GM23338 (cell line): ENCODE results near the gene CXCR5. TPM values are rescaled to one million over a fixed set of nuclear protein-coding genes. Genes with fewer than 3 reads are reported as not detected.

Source experiments
- ATAC-seq: fragments of 200-7000 bp; cut with Tn5 transposase; 3 replicates; pipeline ENCODE4 v1.9.1; 2020
- DNase-seq: peaks from one replicate; pipeline ENCODE4 v3.0.0-alpha.2; 2015; ENCODE audit warnings: low spot score
- H2AFZ ChIP-seq: fragments of 200-600 bp; sonication (generic); 2 replicates; pipeline ENCODE4 v1.8.0; 2016; ENCODE audit warnings: antibody characterized with exemption, mild to moderate bottlenecking, moderate library complexity
- H3F3A ChIP-seq: fragments of 200-600 bp; sonication (generic); replicated peaks from 2 replicates; pipeline ENCODE4 v1.8.0; 2017; ENCODE audit warnings: antibody characterized with exemption, mixed run types, low read depth
- H3K27ac ChIP-seq: fragments of 200-600 bp; sonication (generic); 2 replicates; pipeline ENCODE4 v1.6.1; 2016; ENCODE audit warnings: low read depth
- H3K27me3 ChIP-seq: fragments of 200-600 bp; sonication (generic); 2 replicates; pipeline ENCODE4 v1.8.0; 2016; ENCODE audit warnings: mild to moderate bottlenecking, mixed run types, moderate library complexity; ENCODE audit not compliant: insufficient read depth
- H3K36me3 ChIP-seq: fragments of 200-600 bp; sonication (generic); 2 replicates; pipeline ENCODE4 v1.8.0; 2016; ENCODE audit warnings: mild to moderate bottlenecking; ENCODE audit not compliant: insufficient read depth
- H3K4me1 ChIP-seq: fragments of 200-600 bp; sonication (generic); 2 replicates; pipeline ENCODE4 v1.8.0; 2016; ENCODE audit warnings: mild to moderate bottlenecking, moderate library complexity; ENCODE audit not compliant: insufficient read depth
- H3K4me2 ChIP-seq: fragments of 200-600 bp; sonication (generic); 2 replicates; pipeline ENCODE4 v1.7.1; 2017; ENCODE audit warnings: mixed run types
- H3K4me3 ChIP-seq: fragments of 200-600 bp; sonication (generic); 2 replicates; pipeline ENCODE4 v1.6.1; 2016; ENCODE audit warnings: mixed run types
- H3K79me2 ChIP-seq: fragments of 200-600 bp; sonication (generic); replicated peaks from 2 replicates; pipeline ENCODE4 v1.8.0; 2017; ENCODE audit warnings: mild to moderate bottlenecking; ENCODE audit not compliant: insufficient read depth
- H3K9me2 ChIP-seq: fragments of 200-600 bp; sonication (generic); 2 replicates; pipeline ENCODE4 v1.8.0; 2017; ENCODE audit not compliant: insufficient read depth
- H4K20me1 ChIP-seq: fragments of 200-600 bp; sonication (generic); replicated peaks from 2 replicates; pipeline ENCODE4 v1.8.0; 2017; ENCODE audit warnings: mild to moderate bottlenecking; ENCODE audit not compliant: insufficient read depth
- H3K27ac Mint-ChIP-seq: 2 replicates; pipeline ENCODE4 v1.8.0; 2020; ENCODE audit warnings: inconsistent platforms, mild to moderate bottlenecking, moderate library complexity, mixed read lengths
- H3K27me3 Mint-ChIP-seq: 3 replicates; pipeline ENCODE4 v1.8.0; 2022; ENCODE audit warnings: low read depth, mild to moderate bottlenecking, moderate library complexity, mixed read lengths, inconsistent platforms; ENCODE audit not compliant: insufficient read depth, poor library complexity
- H3K36me3 Mint-ChIP-seq: 3 replicates; pipeline ENCODE4 v1.8.0; 2021; ENCODE audit warnings: low read depth, mild to moderate bottlenecking, inconsistent platforms, moderate library complexity, mixed read lengths
- H3K4me1 Mint-ChIP-seq: 3 replicates; pipeline ENCODE4 v1.8.0; 2020; ENCODE audit warnings: mild to moderate bottlenecking, inconsistent platforms, mixed read lengths
- H3K4me3 Mint-ChIP-seq: 3 replicates; pipeline ENCODE4 v1.8.0; 2021; ENCODE audit warnings: moderate library complexity, mild to moderate bottlenecking, inconsistent platforms, mixed read lengths
- H3K9me3 Mint-ChIP-seq: 3 replicates; pipeline ENCODE4 v1.8.0; 2020; ENCODE audit warnings: moderate library complexity, mild to moderate bottlenecking, inconsistent platforms, mixed read lengths
- EZH2 ChIP-seq: fragments of 200-600 bp; sonication (generic); IDR thresholded peaks from one replicate; pipeline ENCODE4 v1.8.0; 2017; ENCODE audit warnings: antibody characterized with exemption, mild to moderate bottlenecking, low read depth; ENCODE audit not compliant: unreplicated experiment
- EZH2phosphoT487 ChIP-seq: fragments of 200-600 bp; sonication (generic); IDR thresholded peaks from one replicate; pipeline ENCODE4 v1.8.1; 2018; ENCODE audit warnings: antibody characterized with exemption; ENCODE audit not compliant: unreplicated experiment
- POLR2AphosphoS5 ChIP-seq: IDR thresholded peaks from 2 replicates; pipeline ENCODE4 v1.6.1; 2016; ENCODE audit warnings: antibody characterized with exemption, low read depth
- REST ChIP-seq: IDR thresholded peaks from one replicate; pipeline ENCODE4 v1.6.1; 2018; ENCODE audit warnings: antibody characterized with exemption; ENCODE audit not compliant: unreplicated experiment
- ZNF114 ChIP-seq: fragments of 250-450 bp; sonication (Bioruptor Pico); IDR thresholded peaks from 2 replicates; pipeline ENCODE4 v1.5.0; 2020; ENCODE audit warnings: mild to moderate bottlenecking, moderate library complexity
- ZNF331 ChIP-seq: fragments of 250-450 bp; sonication (Bioruptor Pico); IDR thresholded peaks from 2 replicates; pipeline ENCODE4 v1.5.0; 2020; ENCODE audit warnings: low read depth, mild to moderate bottlenecking, moderate library complexity
- ZNF462 ChIP-seq: fragments of 250-450 bp; sonication (Bioruptor Pico); IDR thresholded peaks from 2 replicates; pipeline ENCODE4 v1.5.0; 2020; ENCODE audit warnings: mild to moderate bottlenecking, moderate library complexity
- polyA plus RNA-seq: library from polyadenylated mRNA; unstranded; fragments of >200 nt; fragmentation: Nextera tagmentation; extraction: Ambion mirVana; gene quantifications from 2 replicates; pipeline ENCODE4 v1.2.1, GENCODE V29; 2016
- total RNA-seq: library from RNA; depleted of rRNA; stranded (reverse); fragments of >200 nt; shearing (Covaris generic); gene quantifications from 2 replicates; pipeline ENCODE4 v1.2.3, GENCODE V29; 2014

Gene CXCR5
- total and polyA plus RNA-seq, 2 experiments from 2014 or later, result 0.18 TPM; not detected in 1

- no peak for TF ChIP-seq REST
- TF ChIP-seq ZNF114 (CRISPR knock-in tag), result no peak
- peak; percentile 10; the same call in 1 of the 2 replicates for TF ChIP-seq POLR2AphosphoS5
- no peak for TF ChIP-seq EZH2phosphoT487
- TF ChIP-seq ZNF331, result no peak
- no peak for TF ChIP-seq EZH2
- no peak for TF ChIP-seq ZNF462
- Mint-ChIP-seq H3K27ac (peak overlapping the region; percentile 98), H3K36me3 (peaks cover 37% of the 10 kb centered on the region), H3K4me3 (peak overlapping the region; percentile 80), H3K9me3 (no peaks in the 10 kb centered on the region), H3K27me3 (peaks cover 23% of the 10 kb centered on the region), H3K4me1 (peaks cover 55% of the 10 kb centered on the region)
- no peaks in the 10 kb centered on the region for H3K9me2 ChIP-seq
- peaks cover 67% of the 10 kb centered on the region for H3K79me2 ChIP-seq
- no peak overlapping the region for H2AFZ ChIP-seq
- peaks cover 53% of the 10 kb centered on the region for H3K4me1 ChIP-seq
- H3K27me3 ChIP-seq, result no peaks in the 10 kb centered on the region
- H3K36me3 ChIP-seq, result peaks cover 5% of the 10 kb centered on the region; the same call in 1 of the 2 replicates
- peak; percentile 0; the same call in 2 of the 3 replicates for ATAC-seq
- peak overlapping the region; percentile 78 for H3K4me2 ChIP-seq
- H3K27ac ChIP-seq, result peak overlapping the region; percentile 95
- peak; percentile 35 for DNase-seq
- peaks cover 18% of the 10 kb centered on the region for H4K20me1 ChIP-seq
- peaks cover 28% of the 10 kb centered on the region for H3F3A ChIP-seq
- peak overlapping the region; percentile 55 for H3K4me3 ChIP-seq
Observed at GRCh38 chr11:118909619-118910308, 26.1 kb downstream of the CXCR5 start.
